Dedifferentiated amniotic fluid mesenchymal stem cell (primary cell): ENCODE results near the gene HCN2.
"Not testable (repeated sequence)": the region's sequence is repeated elsewhere in the genome, so short reads cannot be mapped to it uniquely, and the experiment has no call there.

ENCODE experiments used
- DNase-seq: peaks from one replicate; pipeline ENCODE4 v3.0.0-alpha.2; 2016; ENCODE audit errors: extremely low spot score

The HCN2 gene

GRCh38 chr19:585146-585545 is 4.5 kb upstream of the HCN2 start:
- DNase-seq, result not testable (repeated sequence)

- no peak for DNase-seq
Measured at GRCh38 chr19:585551-586110, 4.0 kb upstream of the HCN2 start.

DNA sequence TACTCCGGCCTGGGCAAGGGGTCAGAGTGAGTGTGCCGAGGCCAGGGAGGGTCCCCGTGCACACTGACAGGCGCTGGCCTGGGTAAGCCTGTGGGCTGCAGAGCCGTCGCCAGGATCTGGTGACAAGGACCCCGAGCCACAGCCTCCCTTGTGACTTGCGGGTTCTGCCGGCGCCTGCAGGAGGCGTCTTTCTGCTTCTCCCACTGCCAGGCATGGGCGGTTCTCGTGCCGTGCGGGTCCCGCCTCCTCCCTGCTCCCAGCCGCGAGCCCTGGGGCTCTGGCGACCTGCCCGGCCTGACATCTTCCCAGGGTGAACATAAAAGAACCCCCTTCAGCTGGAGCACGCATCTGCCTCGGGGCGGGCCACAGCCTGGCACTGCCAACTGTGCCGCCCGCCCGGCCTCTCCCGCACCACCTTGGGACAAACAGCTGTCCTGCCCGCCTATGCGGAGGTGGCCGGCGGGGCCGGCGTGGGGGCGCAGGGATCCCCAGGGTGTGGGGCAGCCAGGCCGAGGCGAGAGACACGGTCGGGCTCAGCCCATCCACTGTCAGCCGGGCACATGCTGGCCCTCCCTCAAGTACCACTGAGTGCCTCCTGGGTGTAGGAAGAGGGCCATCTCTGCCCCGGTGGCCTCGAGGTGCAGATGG is 1.5 kb upstream of the HCN2 start:
- DNase-seq, result peak; percentile 75

- no peak for DNase-seq
Measured at GRCh38 chr19:588741-589692, 664 bp upstream of the HCN2 start.

GRCh38 chr19:590396-590745 is 690 bp downstream of the HCN2 start:
- DNase-seq, result no peak

DNA sequence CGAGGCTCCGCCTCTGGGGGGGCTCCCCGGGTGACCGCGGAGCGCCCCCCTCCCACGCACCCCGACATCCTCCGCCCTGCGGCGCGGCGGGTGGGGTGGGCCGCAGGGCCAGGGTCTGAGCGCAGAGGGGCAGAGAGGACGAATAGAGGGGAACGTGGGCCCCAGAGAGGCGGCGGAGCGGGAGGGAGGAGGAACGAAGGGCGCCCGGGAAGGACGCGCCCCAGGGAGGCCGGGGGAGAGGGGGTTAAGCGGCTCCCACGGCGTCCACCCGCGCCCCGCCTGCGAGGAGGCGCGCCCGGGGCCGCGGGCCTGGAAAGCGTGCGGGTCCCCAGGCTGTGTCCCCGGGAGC is 1.0 kb downstream of the HCN2 start:
- no peak for DNase-seq

GRCh38 chr19:591099-591958 is 1.6 kb downstream of the HCN2 start:
- DNase-seq, result no peak

- no peak for DNase-seq
Measured at GRCh38 chr19:592101-592500, 2.4 kb downstream of the HCN2 start.

DNA sequence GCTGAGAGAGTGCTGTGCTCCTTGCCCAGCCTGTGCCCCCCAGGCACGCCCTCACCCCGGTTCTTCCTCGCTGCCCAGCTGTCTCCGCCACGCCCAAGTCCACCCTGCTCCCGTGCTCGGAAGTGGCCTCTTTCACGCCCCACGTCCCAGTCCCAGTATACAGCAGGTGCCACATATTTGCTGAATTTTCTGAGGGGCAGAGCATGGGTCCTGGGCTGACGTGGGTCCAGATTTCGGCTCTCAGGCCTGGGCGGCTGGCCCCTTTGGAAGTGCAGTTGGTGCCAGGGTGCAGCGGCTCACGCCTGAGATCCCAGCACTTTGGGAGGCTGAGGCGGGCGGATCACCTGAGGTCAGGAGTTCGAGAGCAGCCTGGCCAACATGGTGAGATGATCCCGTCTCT is 3.4 kb downstream of the HCN2 start:
- DNase-seq, result no peak

DNA sequence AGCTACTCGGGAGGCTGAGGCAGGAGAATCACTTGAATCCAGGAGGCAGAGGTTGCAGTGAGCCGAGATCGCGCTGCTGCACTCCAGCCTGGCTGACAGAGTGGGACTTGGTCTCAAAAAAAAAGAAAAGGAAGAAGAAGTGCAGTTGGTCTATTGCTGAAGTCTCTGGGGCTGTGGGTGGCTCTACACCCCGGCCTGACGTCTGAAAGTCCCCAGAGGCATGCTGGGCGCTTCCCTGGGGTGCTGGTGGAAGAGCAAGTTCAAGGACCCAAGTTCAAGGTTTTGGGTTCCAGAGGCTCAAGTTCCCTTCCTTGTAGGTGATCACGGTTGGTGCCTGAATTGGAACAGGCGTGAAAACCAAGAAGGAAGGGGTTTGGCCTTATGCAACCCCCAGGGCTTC is 3.8 kb downstream of the HCN2 start:
- no peak for DNase-seq

GRCh38 chr19:594265-594870 is 4.7 kb downstream of the HCN2 start:
- DNase-seq, result no peak

DNA sequence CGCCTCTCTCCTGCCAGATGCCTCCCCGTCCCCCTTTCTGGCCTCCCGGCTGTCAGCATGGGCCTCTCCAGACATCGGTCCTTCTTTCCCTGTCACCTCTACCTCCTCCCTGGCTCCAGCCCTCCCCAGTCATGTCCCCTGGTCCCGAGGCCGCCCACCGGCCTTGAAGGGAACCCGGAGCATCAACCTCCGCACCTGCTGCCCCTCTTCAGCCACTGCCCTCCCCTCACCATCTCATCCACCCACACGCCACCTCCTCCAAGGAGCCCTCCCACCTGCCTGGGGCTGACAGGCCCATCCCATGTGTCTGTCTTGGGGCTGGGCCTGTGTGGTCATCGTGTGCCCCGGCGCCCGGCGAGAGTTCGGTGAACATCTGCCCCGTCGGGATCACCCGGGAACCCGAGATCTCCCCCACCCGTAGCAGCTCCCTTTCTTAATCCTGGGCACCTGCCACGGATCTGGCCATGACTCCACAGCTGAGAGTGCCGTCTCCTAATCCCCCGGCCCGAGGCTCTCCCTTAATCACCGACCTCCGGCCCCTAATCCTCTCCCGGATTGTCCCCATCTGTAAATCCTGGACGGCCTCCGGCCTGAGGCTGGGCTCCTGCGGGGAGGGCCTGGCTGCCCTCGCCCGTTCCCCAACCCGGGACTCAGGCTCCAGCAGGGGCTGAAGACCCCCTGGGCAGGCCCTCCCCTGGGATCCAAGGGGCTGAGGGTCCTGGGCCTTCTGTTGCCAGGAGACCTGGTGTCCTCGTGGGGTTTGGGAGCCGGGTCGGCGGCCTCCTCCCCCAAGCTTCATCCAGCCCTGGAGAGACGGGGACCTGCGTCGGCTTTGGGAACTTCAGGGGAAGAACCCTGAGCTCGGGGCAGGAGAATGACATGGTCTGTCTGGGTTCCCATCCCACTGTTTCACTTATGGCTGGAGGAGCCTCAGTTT is 5.9 kb downstream of the HCN2 start:
- no peak for DNase-seq

GRCh38 chr19:596263-596655 is 6.6 kb downstream of the HCN2 start:
- no peak for DNase-seq

DNA sequence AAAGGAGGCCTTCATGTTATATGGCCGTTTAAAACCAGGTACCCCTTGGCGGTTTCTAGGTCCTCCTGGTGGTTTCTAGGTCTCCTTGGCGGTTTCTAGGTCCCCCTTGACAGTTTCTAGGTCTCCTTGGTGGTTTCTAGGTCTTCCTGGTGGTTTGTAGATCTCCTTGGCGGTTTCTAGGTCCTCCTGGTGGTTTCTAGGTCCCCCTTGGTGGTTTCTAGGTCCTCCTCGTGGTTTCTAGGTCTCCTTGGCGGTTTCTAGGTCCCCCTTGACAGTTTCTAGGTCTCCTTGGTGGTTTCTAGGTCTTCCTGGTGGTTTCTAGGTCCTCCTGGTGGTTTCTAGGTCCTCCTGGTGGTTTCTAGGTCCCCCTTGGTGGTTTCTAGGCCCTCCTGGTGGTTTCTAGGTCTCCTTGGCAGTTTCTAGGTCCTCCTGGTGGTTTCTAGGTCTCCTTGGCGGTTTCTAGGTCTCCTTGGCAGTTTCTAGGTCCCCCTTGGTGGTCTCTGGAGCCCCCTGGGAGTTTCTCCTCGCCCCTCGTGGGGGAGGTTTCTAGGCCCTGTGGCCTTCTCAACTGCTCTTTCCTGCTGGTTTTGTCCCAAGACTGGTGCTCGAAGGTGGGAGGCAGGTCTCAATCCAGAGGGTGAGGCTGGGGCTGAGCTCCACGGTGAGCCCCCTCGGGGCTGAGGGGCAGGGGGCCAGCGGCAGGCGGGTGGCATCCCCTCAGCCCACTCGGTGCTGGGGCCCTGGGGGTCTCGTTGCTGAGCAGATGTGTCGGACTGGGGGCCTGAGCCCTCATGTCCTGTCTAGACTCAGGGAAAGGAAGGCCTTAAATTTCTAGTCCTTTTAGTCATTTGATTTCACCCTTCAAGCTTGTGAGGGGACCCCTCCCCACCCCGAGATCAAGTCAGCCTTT is 8.0 kb downstream of the HCN2 start:
- DNase-seq, result no peak

DNA sequence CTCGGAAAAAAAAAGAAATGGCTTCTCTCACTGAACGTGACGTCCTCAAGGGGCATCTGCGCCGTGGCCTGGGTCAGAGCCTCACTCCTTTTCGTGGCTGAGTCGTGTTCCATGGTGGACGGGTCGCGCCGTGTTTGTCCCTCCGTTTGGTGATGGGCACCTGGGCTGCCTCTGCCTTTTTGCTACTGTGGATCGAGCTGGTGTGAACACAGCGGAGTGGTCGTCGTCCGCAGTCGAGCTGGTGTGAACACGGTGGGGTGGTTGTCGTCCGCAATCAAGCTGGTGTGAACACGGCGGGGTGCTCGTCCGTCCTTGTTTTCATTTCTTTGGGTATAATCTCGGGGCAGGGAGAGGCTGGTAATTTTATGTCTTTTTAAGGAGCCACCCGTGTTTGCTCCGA is 11.6 kb downstream of the HCN2 start:
- DNase-seq, result no peak

- DNase-seq, result no peak
Measured at GRCh38 chr19:601790-602189, 12.1 kb downstream of the HCN2 start.

DNA sequence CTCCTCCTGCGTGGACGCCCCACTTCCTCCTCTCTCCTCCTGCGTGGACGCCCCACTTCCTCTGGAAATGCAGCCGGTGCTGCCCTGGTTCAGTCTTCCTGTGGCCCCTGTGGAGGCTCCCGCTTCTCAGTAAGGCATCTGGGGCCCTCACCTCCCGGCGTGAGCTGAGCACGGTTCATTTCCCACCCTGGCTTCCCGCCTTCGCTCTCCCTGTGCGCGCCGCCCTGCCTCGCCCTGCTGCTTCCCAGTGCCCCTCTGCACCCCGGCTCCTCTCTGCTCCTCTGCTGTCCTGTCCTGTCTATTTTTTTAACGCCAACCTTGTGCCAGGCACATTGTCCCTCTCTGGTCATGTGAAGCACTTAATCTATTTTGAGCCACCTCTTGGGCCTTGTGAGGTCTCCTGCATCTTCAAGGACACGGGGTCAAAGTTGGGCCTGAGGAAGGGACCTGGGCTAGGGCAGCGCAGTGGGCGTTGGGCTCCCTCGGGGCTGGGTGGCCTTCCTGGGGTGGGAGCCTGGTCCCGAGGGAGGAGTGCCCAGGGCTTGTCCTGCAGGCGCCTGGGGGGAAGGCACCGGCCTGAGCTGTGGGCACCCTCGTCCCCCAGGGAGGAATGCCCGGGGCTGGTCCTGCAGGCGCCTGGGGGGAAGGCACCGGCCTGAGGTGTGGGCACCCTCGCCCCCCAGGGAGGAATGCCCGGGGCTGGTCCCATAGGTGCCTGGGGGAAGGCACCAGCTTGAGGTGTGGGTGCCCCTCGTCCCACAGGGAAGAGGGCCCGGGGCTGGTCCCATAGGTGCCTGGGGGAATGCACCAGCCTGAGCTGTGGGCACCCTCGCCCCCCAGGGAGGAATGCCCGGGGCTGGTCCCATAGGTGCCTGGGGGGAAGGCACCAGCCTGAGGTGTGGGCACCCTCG is 13.0 kb downstream of the HCN2 start:
- DNase-seq, result no peak

GRCh38 chr19:603302-603639 is 13.6 kb downstream of the HCN2 start:
- DNase-seq, result not testable (repeated sequence)

DNA sequence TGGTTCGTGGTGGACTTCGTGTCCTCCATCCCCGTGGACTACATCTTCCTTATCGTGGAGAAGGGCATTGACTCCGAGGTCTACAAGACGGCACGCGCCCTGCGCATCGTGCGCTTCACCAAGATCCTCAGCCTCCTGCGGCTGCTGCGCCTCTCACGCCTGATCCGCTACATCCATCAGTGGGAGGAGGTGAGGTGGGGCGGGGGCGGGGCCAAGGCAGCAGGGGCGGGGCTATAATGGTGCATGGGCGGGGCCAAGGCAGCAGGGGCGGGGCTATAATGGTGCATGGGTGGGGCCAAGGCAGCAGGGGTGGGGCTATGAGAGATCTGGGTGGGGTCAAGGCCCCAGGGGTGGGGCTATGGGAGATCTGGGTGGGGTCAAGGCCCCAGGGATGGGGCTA is 14.1 kb downstream of the HCN2 start:
- not testable (repeated sequence) for DNase-seq
